ENCODE results near the gene PAK6.

PAK6 gene

DNA sequence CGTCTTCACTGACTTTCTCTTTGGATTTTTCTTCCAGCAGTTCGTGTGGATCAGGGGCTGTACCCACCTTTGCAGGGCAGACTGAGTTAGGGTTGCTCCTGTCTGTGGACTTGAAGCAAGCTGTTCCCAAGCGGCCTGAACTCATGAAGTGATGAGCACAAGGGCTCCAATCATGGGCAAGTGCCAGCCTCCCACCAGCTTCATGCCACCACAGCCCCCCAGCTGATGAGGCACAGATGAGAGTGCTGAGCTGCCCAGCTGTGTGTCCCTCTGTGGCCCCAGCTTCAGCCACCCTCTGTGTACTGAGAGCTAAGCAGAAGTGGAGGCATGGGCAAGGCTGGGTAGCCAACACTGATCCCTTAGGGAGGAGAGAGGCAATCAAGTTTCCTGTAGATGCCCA lies 72.1 kb downstream of the PAK6 start:
- no peak for DNase-seq (ENCODE audit: low read depth)

DNA sequence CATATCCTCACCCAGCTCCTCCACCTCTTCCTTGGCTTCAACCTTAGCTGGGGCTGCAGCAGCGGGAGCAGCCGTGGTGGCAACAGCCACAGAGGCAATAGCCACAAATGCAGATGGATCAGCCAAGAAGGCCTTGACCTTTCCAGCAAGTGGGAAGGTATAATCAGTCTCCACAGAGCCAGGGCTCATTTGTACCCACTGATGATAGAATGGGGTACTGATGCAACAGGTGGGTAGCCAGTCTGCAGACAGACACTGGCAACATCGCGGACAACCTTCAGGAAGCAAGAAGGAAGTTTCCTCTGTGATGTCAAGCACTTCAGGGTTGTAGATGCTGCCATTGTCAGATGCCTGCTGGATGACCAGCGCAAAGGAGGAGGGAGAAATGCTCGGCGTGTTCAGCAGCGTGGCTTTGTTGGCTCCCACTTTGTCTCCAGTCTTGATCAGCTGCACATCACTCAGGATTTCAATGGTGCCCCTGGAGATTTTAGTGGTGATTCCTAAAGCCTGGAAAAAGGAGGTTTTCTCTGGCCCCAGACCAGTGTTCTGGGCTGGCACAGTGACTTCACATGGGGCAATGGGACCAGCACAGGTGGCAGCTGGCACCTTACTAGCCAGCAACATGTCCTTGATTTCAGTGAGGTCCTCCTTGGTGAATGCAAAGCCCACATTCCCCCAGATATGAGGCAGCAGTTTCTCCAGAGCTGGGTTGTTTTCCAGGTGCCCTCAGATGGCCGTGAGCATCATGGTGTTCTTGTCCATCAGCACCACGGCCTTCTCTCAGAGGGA lies 73.7 kb downstream of the PAK6 start:
- no peak for DNase-seq (ENCODE audit: low read depth)

DNA sequence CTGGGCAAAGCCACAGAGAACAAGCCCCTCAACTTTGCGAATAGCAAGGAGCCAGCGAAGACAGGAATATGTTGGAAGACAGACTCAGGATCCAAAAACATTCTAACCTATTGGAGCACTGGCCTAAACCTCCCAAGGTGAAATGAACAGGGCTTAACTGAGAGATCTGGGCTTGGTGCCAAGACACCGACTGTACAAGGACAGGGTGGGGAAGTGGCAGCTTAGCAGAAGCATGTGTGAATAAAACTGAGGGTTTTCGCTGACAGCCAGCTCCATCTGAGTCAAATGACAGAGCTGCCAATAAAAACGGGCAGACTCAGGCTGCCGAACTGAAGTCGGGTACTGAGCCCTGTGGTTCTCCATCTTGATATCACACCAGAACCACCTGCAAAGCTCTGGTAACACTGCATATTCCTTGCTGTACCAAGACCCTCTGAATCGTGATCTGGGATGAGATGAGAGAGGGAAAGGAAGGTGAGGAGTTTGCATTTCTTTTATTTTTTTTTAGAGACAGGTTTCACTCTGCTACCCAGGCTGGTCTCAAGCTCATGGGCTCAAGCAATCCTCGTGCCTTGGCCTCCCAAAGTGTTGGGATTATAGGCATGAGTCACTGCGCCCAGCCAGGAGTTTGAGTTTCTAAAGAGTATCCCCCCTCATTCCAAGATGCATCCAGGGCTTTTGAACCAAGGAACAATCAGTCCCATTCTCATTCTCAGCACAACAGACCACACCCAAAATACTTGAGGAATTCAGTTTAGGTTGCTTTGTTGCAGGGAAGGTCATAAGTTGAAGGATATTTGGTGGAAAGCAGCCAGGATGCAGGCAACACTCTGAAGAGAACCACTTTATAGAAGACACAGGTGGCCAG lies 74.9 kb downstream of the PAK6 start:
- DNase-seq (ENCODE audit: low read depth), result no peak

DNA sequence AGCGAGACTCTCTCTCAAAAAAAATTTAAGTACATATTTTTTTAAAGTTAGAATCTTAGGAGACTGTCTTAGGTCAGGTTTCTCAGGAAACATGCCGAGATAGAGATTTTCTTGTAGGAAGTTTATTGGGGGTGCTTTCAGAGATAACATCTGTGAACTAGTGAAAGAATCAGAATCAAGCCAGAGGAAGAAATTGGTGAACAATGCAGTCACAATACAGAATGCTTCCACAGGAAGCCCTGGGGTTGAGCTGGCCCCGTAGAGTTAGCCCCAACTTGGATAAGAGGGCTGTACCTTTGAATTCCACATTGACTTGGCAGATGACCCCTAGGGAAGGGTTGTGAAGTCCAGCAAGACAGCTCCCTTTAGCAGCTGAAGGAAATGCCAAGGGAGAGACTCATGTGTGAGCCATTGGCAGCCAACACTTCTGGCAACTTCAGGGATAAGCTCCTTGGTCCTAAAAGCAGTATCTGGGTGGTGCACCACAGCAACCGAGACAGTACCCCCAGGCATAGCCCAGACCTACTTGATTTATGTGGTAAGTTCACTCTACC lies 75.9 kb downstream of the PAK6 start:
- DNase-seq (ENCODE audit: low read depth), result no peak

DNA sequence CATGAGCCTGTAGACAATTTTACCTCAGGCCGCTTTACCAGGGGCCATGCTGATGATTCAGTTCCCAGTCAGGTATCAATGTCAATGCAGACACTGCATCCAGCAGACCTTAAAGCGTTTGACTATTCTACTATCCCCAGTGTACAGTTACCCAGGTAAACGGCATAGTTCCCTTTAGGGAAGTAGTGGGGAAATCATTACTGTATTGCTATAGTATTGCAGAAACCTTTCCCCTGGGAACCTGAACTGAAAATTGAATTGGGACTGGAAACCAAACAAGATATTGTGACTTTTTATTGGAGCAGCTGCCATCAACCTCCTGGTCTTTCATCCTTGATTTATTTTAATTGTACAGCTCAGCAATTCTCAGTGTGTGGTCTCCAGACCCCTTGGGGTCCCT lies 78.1 kb downstream of the PAK6 start:
- no peak for DNase-seq (ENCODE audit: low read depth)

DNA sequence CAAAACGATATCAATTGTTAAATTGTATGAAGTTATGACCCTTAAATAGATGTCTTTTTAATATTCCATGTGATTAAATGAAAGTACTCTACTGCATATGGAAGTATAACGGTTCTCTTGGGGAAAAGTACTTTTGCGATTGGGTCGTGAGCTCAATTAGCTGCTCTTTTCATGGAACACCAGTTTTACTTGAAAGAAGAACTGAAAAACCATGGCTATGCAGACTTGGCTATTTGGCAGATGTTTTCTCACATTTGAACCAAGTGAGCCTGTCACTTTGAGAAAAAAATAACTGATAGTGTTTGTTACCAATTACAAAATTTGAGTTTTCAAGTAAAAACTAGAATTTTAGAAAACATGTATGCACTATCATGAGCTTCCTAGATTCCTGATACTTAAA lies 78.7 kb downstream of the PAK6 start:
- DNase-seq (ENCODE audit: low read depth), result no peak

DNA sequence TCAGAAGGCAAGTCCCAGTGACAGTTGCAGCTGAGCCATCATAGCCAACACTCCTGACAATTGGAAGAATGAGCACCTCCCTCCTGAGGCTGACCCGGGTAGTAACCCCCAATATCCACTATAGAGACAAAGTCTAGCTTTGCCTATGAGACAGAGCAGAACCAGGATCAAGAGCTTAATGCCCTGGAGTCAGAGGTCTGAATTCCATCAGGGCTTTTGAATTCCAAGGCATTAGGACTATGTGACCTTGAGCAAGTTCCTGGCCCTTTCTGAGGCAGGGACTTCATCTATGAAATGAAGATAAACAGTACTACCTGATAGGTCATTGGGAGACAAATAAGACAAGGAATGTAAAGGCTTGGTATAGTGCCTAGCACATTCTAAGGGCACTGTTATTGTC lies 81.5 kb downstream of the PAK6 start:
- DNase-seq (ENCODE audit: low read depth), result no peak

DNA sequence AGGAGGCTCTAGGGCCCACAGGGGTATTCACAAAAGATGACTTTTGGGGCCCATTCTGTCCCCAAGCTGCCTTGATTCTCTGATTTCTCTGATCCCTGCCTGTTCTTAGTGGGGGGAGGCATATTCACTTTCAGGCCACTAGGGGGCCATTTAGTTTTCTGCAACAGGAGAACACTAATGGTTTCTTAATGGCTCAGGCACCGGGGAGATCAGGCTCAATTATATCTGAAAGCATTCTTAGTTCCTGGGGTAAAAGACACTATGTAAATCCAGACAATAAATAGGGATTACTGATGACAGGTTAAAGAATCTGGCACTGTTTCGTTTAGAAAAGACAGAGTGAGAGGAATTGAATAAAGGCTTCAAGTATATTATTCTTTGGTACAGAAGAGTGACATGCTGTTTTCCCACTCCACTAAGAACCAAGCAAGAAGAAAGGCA lies 82.1 kb downstream of the PAK6 start:
- DNase-seq (ENCODE audit: low read depth), result peak; percentile 37

DNA sequence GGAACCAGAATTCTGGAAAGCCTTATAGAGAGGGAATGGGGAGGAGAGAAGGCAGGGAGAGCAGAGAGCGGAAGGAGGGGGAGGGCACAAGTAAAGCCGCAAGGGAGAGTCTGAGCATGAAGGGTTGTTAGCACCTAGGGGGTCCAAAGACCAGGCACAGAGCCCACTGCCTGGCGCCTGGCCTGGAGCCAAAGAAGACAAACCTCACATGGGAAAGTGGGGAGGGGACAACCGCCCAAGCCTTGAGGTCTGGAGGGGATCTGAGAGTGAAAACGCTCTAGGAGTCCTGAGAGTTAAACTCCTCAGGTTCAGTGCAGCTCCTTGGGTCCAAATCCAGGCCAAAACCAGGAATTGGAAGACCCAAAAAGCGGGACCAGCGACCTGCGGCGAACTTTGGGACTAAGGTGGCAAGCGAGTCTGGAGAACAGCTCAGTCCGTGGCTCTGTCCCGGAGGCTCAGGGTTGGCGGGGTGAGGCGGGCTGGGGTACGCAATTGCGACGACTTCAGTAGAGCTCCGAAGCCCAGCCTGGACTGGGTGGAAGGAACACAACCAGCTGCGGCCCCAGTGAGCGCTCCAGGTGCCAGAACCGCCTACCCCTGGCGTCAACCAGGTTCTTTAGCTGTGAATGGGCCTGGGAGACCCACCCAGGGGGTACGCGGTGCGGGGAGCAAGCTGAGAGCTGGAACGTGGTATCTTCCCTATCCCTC lies 83.8 kb downstream of the PAK6 start:
- DNase-seq (ENCODE audit: low read depth), result no peak

DNA sequence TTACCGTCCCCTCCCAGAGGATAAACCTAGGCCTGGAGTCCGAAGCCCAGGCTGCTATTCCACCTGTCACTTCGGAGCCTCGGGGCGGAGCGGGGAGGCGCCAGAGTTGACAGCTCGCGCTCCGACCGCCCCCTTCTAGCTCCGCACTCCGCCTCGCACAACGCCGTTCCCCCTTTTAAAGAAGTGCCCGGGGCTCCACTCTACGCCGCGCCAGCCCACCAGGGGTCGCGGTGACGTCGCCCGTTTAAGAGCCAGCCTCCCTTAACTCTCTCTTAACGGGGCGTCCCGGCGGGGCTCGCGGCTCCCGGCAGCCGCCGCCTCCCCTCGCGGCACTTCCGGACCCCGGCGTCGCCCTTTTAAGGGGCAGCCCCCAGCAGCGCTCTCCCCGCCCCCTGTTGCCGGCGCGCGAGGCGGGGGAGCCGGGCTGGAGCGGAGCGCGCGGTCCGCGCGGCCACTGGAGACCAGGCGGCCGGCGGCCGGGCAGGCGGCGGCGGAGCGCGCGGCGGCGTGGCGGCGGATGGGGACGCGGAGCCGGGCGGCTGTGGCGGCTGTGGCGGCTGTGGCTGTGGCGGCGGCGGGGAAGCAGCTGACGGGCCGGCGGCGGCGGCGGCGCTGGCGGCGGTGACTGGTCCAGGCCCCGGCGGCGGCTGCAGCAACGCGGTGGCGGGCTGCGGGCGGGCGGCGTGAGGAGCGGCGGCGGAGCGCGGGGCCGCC lies 84.5 kb downstream of the PAK6 start, which contains the start of gene INAFM2:
TSS of gene INAFM2 (plus strand) at position 454 of the 714 bp plus-strand sequence. CDS start 364 bp downstream, outside the sequence.
- peak; percentile 88 for DNase-seq (ENCODE audit: low read depth)

DNA sequence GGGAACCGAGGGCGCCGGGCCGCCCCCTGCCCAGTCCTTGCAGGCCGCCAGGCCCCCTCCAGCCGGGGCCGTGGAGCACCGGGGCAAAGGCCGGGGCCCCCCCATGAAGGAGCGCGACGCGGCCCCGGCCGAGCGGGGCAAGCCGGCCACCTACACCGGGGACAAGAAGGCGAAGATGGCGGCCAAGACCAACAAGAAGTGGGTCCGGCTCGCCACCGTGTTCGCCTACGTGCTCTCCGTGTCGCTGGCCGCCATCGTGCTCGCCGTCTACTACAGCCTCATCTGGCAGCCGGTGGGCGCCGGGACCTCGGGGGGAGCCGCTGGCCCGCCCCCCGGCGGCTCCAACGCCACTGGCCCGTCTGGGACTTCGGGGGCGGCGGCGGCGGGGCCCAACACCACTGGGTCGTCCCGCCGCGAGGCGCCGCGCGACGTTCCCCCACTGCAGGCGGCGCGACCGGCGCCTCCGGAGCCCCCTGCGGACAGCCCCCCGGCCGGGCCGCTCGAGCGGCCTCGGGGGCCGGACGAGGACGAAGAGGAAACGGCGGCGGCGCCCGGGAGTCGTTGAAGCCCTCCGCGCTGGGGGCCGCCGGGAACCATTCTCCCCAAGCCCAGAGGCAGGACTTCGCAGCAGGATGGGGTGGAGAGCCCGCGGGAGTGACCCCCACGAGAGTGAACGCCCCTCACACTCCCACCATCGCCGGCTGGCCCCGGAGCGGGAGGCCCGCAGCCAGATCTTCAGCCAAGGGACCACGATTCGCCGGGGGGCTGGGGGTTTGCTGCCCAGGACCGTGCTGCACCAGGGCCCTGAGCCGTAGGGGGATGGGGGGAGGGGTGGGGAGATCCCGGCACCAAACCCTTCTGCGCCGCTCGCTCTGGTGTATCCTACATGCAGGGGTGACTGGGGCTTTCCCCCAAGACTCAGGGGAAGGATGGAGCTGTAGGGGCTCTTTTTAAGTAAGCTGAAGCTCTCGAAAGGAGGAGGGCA lies 85.4 kb downstream of the PAK6 start:
- DNase-seq (ENCODE audit: low read depth), result no peak

DNA sequence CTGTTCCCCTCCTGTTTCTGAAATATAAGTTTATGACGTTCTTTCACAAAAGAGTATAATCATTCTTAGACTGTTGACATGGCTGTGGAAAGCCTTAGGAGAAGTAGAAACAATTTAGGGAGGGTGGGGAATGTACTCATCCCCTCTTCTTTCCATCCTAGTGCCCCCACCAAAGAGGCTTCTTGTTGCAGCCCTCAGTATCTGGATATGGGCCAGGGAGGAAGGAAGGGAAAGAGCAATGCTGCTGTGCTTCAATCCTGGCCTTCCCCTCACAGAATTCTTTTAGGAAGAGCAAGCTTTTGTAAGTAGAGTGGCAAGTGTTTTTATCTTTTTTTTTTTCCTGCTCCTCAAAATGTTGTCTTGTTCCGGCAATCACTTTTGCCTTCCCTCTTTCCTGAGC lies 86.3 kb downstream of the PAK6 start:
- DNase-seq (ENCODE audit: low read depth), result no peak

DNA sequence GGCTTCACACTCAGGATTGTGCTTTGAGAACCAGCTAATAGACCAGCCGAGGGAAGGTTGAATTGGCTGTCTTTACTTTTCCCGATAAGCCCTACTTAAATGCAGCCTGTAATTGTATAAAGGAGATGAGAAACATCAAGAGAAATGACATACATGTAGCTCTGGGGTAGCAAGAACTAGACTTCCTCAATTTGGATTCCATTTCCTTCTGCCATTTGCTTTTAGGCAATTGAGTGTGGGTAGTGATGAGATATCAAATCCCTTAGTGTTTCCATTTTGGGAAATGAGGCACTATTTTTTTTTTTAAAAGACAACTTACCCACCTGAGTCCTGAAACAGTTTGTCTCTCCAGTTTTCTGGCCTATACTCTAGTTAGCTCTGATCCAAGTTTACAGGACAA lies 86.8 kb downstream of the PAK6 start:
- DNase-seq (ENCODE audit: low read depth), result no peak

Measured in activated T-cell treated with anti-CD3 and anti-CD28 coated beads for 24 hours (primary cell).